Neural crest cell (in vitro differentiated cells): ENCODE measurements around the gene ANKHD1. TPM values are rescaled to one million over a fixed set of nuclear protein-coding genes. Genes with fewer than 3 reads are reported as not detected.

ENCODE experiments used
- DNase-seq: peaks from one replicate; pipeline ENCODE4 v3.0.0; 2021; ENCODE audit warnings: low read depth, mixed read lengths, low spot score
- H3K27ac Mint-ChIP-seq: one replicate; pipeline ENCODE4 v1.8.0; 2021; ENCODE audit warnings: mild to moderate bottlenecking, mixed read lengths; ENCODE audit not compliant: unreplicated experiment
- H3K27me3 Mint-ChIP-seq: 2 replicates; pipeline ENCODE4 v1.8.0; 2021; ENCODE audit warnings: low read depth, mild to moderate bottlenecking, mixed read lengths
- H3K36me3 Mint-ChIP-seq: 2 replicates; pipeline ENCODE4 v1.8.0; 2021; ENCODE audit warnings: low read depth, mild to moderate bottlenecking, mixed read lengths
- H3K4me1 Mint-ChIP-seq: 2 replicates; pipeline ENCODE4 v1.8.0; 2021; ENCODE audit warnings: mixed read lengths
- H3K4me3 Mint-ChIP-seq: one replicate; pipeline ENCODE4 v1.8.0; 2021; ENCODE audit warnings: mild to moderate bottlenecking, mixed read lengths
- H3K9me3 Mint-ChIP-seq: 2 replicates; pipeline ENCODE4 v1.8.0; 2021; ENCODE audit warnings: mixed read lengths
- CTCF ChIP-seq: fragments of 200-600 bp; sonication (generic); conservative IDR thresholded peaks from 2 replicates; pipeline ENCODE4 v1.5.0; 2021; ENCODE audit warnings: antibody characterized with exemption, mild to moderate bottlenecking
- total RNA-seq: library from RNA; stranded (reverse); gene quantifications from 2 replicates; pipeline ENCODE4 v1.2.1, GENCODE V29; 2021

ANKHD1 gene
- total RNA-seq, 1 donor from 2014 or later: 152 TPM

GRCh38 chr5:140360101-140360500, 41.5 kb upstream of the ANKHD1 start, which contains the start of gene SLC4A9:
Gene SLC4A9, plus strand, starts transcription at chr5:140360194. Its CDS starts 43 bp downstream, at chr5:140360237.
- no peaks in the 10 kb centered on the region for H3K36me3 Mint-ChIP-seq
- H3K4me3 Mint-ChIP-seq: no peak within 1 kb of the TSS
- H3K27me3 Mint-ChIP-seq: no peaks in the 10 kb centered on the region
- peaks cover 14% of the 10 kb centered on the region for H3K4me1 Mint-ChIP-seq
- no peak for DNase-seq
- no peak for TF ChIP-seq CTCF
- H3K9me3 Mint-ChIP-seq: no peaks in the 10 kb centered on the region
- H3K27ac Mint-ChIP-seq: no peak within 1 kb of the TSS

- Mint-ChIP-seq H3K36me3 (no peaks in the 10 kb centered on the region), H3K27me3 (no peaks in the 10 kb centered on the region), H3K27ac (no peak overlapping the region), H3K4me3 (no peak overlapping the region), H3K4me1 (peaks cover 14% of the 10 kb centered on the region), H3K9me3 (no peaks in the 10 kb centered on the region)
- TF ChIP-seq CTCF: no peak
- DNase-seq: no peak
Measured at GRCh38 chr5:140360681-140361479, 40.8 kb upstream of the ANKHD1 start.

- Mint-ChIP-seq H3K9me3 (no peaks in the 10 kb centered on the region), H3K36me3 (no peaks in the 10 kb centered on the region), H3K27ac (no peak overlapping the region), H3K27me3 (no peaks in the 10 kb centered on the region), H3K4me1 (peaks cover 14% of the 10 kb centered on the region), H3K4me3 (no peak overlapping the region)
- no peak for DNase-seq
- no peak for TF ChIP-seq CTCF
Measured at GRCh38 chr5:140361901-140362300, 39.7 kb upstream of the ANKHD1 start.

- DNase-seq: no peak
- no peaks in the 10 kb centered on the region for H3K27me3 Mint-ChIP-seq
- H3K4me3 Mint-ChIP-seq: no peak overlapping the region
- H3K4me1 Mint-ChIP-seq: peaks cover 14% of the 10 kb centered on the region
- TF ChIP-seq CTCF: no peak
- H3K27ac Mint-ChIP-seq: no peak overlapping the region
- H3K9me3 Mint-ChIP-seq: no peaks in the 10 kb centered on the region
- no peaks in the 10 kb centered on the region for H3K36me3 Mint-ChIP-seq
Measured at GRCh38 chr5:140362311-140362710, 39.3 kb upstream of the ANKHD1 start.

GRCh38 chr5:140362875-140363630, 38.6 kb upstream of the ANKHD1 start:
- H3K9me3 Mint-ChIP-seq: no peaks in the 10 kb centered on the region
- no peaks in the 10 kb centered on the region for H3K36me3 Mint-ChIP-seq
- peak; percentile 96 for TF ChIP-seq CTCF
- no peak overlapping the region for H3K4me3 Mint-ChIP-seq
- H3K27ac Mint-ChIP-seq: no peak overlapping the region
- DNase-seq: peak; percentile 85
- H3K27me3 Mint-ChIP-seq: no peaks in the 10 kb centered on the region
- H3K4me1 Mint-ChIP-seq: peaks cover 9% of the 10 kb centered on the region
